Heart left ventricle (tissue), 13 donors: ENCODE measurements around the gene PEMT.

Source experiments
- CTCF ChIP-seq, 12 donors: fragments of 200-600 bp; sonication (generic) in 4 of 12; IDR thresholded peaks; one replicate each; pipeline versions ENCODE4 v1.5.0 to v1.8.0; 2018 to 2022; ENCODE audit warnings: antibody characterized with exemption in 12 of 12, mild to moderate bottlenecking in 5 of 12
- POLR2A ChIP-seq, 2 donors: fragments of 450-650 bp; IDR thresholded peaks; one replicate each; pipeline ENCODE4 v1.6.1; 2017; ENCODE audit warnings: antibody characterized with exemption in 2 of 2, mild to moderate bottlenecking in 2 of 2, moderate library complexity in 2 of 2
- donor health status: ischemic (EF 13 %, LVEDD 7.1; RV severe dilation, severe dysfunction).
- donor health status: DM: no; HTN: yes; CAD: no.
- donor health status: DM: no; HTN: no; CAD: no.
- donor health status: ischemic (EF 25% LVEDD 6.9; RV normal size, moderate dysfunction).
- donor health status: ischemic (EF 25% LVEDD 5.7; RV mildly dilated, moderate dysfunction).
- donor health status: ischemic (EF 35%, LVEDD 5.7; RV mildly dilated, moderate dysfunction).
- donor health status: nonischemic (EF 11% LVEDD 7.7; RV severe dilation, severe dysfunction).
- donor health status: DM: yes; HTN: yes; CAD: no.
- donor health status: PGD.
- donor health status: ischemic (EF 29% LVEDD 5.4; RV normal size, mild dysfunction).
- donor health status: nonischemic (EF 23%, LVEDD 6.1; RV moderate dilation, normal function).

GRCh38 chr17:17527956-17528500, 63.5 kb downstream of the PEMT start:
- TF ChIP-seq CTCF (IDR thresholded peaks at IDR 0.05): no peak
- TF ChIP-seq POLR2A (IDR thresholded peaks at IDR 0.05): no peak
